NOMO-1 (cell line): ENCODE results near the gene PAH.
A peak's percentile ranks its signal among the peaks of the same experiment; 100 is the strongest.

Source experiments
- DNase-seq, 2 experiments: peaks; one replicate each; lab custom pipeline; 2025; ENCODE audit not compliant: unreplicated experiment in 2 of 2; lab: John Stamatoyannopoulos, UW

PAH gene

DNA sequence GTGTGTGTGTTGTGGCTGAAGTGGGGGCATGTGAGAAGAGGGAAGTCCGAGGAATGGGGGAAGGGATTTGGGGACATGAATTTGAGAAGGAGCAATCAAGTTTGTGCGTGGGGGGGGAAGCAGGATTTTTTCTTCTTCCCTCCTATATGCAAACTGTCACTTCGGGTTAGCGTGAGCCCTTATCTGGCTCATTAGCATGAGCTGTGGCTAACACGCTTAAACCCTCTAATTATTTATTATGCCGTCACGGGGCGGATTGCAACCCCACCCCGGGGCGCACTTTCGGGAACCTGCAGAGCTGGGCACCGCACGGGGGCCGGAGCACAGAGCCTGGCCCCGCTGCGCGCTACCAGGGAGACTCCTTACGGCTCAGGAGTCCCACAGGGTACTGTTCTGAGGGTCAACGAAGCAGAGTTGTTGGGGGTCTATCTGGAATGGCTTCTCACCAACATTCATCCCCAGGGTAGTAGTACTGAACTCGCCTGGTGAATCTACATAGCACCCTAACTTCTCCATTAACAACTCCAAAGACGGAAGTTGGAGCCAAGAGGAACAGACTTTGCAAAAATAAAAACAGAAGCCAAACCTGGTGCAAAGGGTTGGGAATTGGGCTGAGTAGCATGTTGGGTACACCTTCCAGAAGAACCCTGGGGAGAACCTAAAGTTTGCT is 34.0 kb upstream of the PAH start:
- no peak for DNase-seq

GRCh38 chr12:102950107-102950949 is 33.3 kb upstream of the PAH start:
- no peak for DNase-seq

GRCh38 chr12:102948941-102949352 is 31.9 kb upstream of the PAH start:
- peak in 1 of 2 experiments; percentile 4 for DNase-seq

GRCh38 chr12:102946042-102946441 is 29.0 kb upstream of the PAH start:
- DNase-seq: no peak

- no peak for DNase-seq
Measured at GRCh38 chr12:102939670-102940222, 22.7 kb upstream of the PAH start.

- no peak for DNase-seq
Measured at GRCh38 chr12:102939059-102939458, 22.0 kb upstream of the PAH start.

- no peak for DNase-seq
Measured at GRCh38 chr12:102933168-102933567, 16.1 kb upstream of the PAH start.

DNA sequence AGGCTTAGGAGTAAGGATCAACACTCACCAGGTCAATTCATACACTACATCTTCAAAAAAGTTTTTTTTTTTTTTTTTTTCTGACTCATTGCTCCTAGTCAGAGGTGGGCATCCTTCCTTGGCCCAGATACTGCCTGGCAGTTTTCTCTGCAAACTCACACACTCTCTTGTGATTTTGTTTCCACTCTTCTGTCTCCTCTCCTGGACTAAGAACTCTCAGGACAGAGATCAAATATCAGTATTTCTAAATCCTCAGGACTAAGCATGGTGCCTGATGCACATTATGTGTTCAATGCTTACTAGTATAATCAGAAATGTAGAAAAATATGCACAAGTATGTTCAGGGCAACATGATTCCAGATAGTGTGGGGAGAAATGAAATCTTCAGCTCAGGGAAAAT is 10.2 kb upstream of the PAH start:
- DNase-seq: no peak

- DNase-seq: no peak
Measured at GRCh38 chr12:102921240-102921639, 4.2 kb upstream of the PAH start.

DNA sequence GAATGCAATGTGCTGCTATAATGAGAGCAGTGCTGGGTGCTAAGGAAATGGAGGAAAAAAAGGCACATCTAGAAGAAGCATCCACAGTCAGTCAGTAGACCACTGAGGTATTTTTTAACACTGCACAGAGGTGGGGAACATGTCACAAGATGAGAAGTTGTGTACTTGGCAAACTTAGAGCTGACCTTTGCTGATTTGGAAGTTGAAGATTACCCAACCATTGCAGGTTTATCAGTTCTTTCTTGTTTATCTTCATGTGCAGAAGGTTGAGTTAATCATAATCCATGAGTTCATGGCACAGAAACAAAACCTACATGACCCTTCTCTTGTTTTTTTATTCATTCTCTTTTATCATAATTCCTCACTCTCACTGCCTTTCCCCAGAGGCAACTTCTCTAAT is 3.2 kb upstream of the PAH start:
- no peak for DNase-seq

- no peak for DNase-seq
Measured at GRCh38 chr12:102918840-102919239, 1.8 kb upstream of the PAH start.

DNA sequence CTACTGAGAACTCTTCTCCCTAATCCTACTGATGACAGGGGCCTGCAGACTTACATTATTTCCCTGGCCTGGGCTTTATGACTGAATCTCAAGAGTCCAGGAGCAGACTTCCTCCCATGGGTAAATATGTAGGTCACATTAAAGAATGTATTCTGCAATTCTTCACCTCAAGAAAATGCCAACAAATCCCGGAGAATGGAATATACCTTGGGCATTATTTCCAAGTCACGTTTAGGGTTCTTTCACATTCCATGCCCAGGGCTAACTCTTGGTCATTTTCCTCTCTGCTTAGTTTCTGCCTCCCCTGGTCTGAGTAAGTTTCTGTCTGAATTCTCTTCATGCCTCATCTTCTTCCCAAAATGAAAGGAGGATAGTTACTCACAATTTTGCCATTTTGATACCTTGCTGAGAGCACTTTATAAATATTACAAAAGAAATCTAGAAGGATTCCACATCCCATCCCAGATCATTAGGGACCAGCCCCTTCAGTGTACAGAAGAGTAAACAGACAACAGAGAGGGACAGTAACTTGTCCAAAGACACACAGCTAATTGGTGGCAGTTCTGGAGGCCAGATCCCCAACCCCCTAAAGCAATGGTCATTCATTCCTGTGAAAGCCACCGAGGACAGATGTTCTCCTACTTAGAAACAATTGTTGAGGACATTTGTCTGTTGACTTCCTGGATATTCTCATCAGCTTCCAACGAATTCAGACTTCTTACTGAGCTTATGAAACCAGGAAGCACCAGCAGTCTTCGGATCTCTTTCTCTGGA is 605 bp downstream of the PAH start:
- DNase-seq: peak in 1 of 2 experiments; percentile 0

DNA sequence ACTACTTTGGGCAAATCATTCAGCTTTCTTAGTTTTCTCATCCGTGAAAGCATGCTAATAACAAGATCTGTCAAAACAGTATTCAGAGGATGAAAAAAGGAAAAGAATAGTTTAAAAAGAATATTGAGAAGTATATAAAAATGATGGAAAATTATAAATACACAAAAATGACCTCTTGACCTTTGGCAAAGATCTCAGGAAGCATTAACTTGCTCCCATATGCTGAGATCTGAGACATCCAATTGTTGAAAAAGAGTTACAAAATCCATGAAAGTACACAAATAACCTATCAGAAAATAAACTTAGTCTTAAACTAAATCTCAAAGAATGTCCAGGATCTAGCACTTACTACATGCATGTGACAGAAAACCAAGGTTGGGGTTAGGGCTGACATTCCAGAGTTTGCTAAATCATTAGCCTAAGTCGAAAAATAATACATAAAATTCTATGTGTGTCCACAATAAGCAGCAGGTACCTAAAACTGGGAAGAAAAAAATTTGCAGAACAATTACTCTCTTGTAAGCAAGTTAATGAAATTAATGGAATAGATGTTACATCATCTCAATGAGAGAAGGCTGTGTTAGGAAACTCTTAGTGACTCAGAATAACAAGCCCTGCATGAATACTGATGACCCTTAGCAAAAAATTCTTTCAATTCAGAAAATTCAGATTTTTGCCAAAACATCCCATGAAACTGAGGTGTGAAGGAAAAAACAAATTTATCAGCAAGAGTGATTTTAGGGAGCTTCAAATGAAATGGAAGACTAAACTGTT is 3.4 kb downstream of the PAH start:
- DNase-seq: no peak

DNA sequence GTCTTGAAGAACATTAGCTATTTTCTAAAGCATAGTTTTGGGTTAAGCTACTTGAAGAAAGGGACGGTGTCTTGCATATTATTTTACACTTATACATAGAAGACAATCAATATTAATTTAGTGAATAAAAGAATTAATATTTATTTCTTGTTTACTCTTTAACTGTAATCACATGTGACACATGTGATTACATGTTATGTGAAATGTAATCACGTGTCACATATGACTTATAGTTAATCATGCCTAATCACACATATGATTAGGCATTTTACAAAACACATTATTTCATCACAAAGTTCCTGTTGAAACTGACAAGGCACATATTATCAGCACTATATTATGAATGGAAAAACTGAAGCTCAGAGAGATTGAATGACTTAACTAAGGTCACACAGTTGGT is 4.8 kb downstream of the PAH start:
- DNase-seq: no peak

- DNase-seq: no peak
Measured at GRCh38 chr12:102911320-102911719, 5.7 kb downstream of the PAH start.

GRCh38 chr12:102910792-102911191 is 6.3 kb downstream of the PAH start:
- DNase-seq: no peak

GRCh38 chr12:102910137-102910536 is 6.9 kb downstream of the PAH start:
- DNase-seq: no peak

- DNase-seq: no peak
Measured at GRCh38 chr12:102907918-102908317, 9.1 kb downstream of the PAH start.

GRCh38 chr12:102905229-102905628 is 11.8 kb downstream of the PAH start:
- DNase-seq: no peak

GRCh38 chr12:102903337-102904007 is 13.6 kb downstream of the PAH start:
- DNase-seq: no peak
